K562 (cell line): ENCODE measurements around the gene FNDC11. TPM values are rescaled to one million over a fixed set of nuclear protein-coding genes. Genes with fewer than 3 reads are reported as not detected.

ENCODE experiments used
- ARHGAP35 ChIP-seq: fragments of 450-650 bp; IDR thresholded peaks from 2 replicates; pipeline ENCODE4 v1.6.1; 2018; ENCODE audit not compliant: partially characterized antibody
- BCOR ChIP-seq: fragments of 450-650 bp; IDR thresholded peaks from 2 replicates; pipeline ENCODE4 v1.6.1; 2016
- HEY1 ChIP-seq: fragments of 250-450 bp; sonication (Bioruptor Pico); IDR thresholded peaks from 2 replicates; pipeline ENCODE4 v1.5.0; 2020; ENCODE audit warnings: mild to moderate bottlenecking, moderate library complexity, borderline replicate concordance
- HNRNPK ChIP-seq: fragments of 200-400 bp; formaldehyde crosslinking; IDR thresholded peaks from one replicate; pipeline ENCODE4 v1.6.1; 2018; ENCODE audit warnings: mild to moderate bottlenecking, low read depth, low read length; ENCODE audit not compliant: poor library complexity, severe bottlenecking
- MCM7 ChIP-seq, 2 experiments: fragments of 450-650 bp; IDR thresholded peaks; 2 replicates each; pipeline ENCODE4 v1.6.1; 2016 to 2018
- NR3C1 ChIP-seq: sonication (generic); formaldehyde crosslinking; IDR thresholded peaks from 2 replicates; pipeline ENCODE4 v1.8.1; 2022; ENCODE audit warnings: missing genetic modification reagents
- TAL1 ChIP-seq: fragments of 450-650 bp; IDR thresholded peaks from 2 replicates; pipeline ENCODE4 v1.6.1; 2016; ENCODE audit warnings: mild to moderate bottlenecking
- TARDBP ChIP-seq: fragments of 450-650 bp; IDR thresholded peaks from 2 replicates; pipeline ENCODE4 v1.6.1; 2016
- ZNF212 ChIP-seq: fragments of 450-650 bp; formaldehyde crosslinking; IDR thresholded peaks from 2 replicates; pipeline ENCODE4 v1.4.0; 2020; ENCODE audit warnings: mild to moderate bottlenecking
- ZNF24 ChIP-seq: fragments of 450-650 bp; IDR thresholded peaks from 2 replicates; pipeline ENCODE4 v1.6.1; 2016
- polyA plus RNA-seq, 8 experiments: library from polyadenylated mRNA; depleted of rRNA in 4 of 8; stranded (reverse) in 5 of 8; unstranded in 3 of 8; fragments of >200 nt; fragmentation: Nextera tagmentation in 2 of 8; fragmentation: Illumina TruSeq in 1 of 8; extraction: Ambion mirVana in 2 of 8; extraction: Trizol in 1 of 8; gene quantifications; 2 replicates each; pipeline versions ENCODE4 v1.2.1 to v1.2.3, GENCODE V29; 2011 to 2014; ENCODE audit warnings: inconsistent platforms in 1 of 8, missing spikeins in 1 of 8
- total RNA-seq, 7 experiments: library from RNA; depleted of rRNA in 6 of 7; stranded (reverse); fragments of >200 nt in 6 of 7; fragmentation: Illumina TruSeq in 2 of 7; extraction: Trizol in 2 of 7; gene quantifications; 2 replicates each; pipeline versions ENCODE4 v1.2.1 to v1.2.3, GENCODE V29; 2011 to 2021; ENCODE audit warnings: low replicate concordance in 1 of 7
- TF ChIP-seq, protein P1 (sequence below): fragments of 200-600 bp; sonication (generic); IDR thresholded peaks from one replicate; pipeline ENCODE4 v1.6.1; 2012; ENCODE audit warnings: mild to moderate bottlenecking, low read depth, low read length, inconsistent platforms
- TF ChIP-seq, protein P2 (sequence below): fragments of 250-450 bp; sonication (Bioruptor Pico); IDR thresholded peaks from 2 replicates; pipeline ENCODE4 v1.8.0; 2022; ENCODE audit warnings: inconsistent platforms, mild to moderate bottlenecking, moderate library complexity, borderline replicate concordance
- TF ChIP-seq, protein P3 (sequence below): fragments of 450-650 bp; IDR thresholded peaks from 2 replicates; pipeline ENCODE4 v1.6.1; 2018; ENCODE audit not compliant: partially characterized antibody

FNDC11 gene
- total and polyA plus RNA-seq, 9 of the 15 experiments (the other 6 are each of a cell fraction or from before 2014, with no cell fraction given), result 0.08 to 2.3 (median 0.64) TPM; not detected in 2

DNA sequence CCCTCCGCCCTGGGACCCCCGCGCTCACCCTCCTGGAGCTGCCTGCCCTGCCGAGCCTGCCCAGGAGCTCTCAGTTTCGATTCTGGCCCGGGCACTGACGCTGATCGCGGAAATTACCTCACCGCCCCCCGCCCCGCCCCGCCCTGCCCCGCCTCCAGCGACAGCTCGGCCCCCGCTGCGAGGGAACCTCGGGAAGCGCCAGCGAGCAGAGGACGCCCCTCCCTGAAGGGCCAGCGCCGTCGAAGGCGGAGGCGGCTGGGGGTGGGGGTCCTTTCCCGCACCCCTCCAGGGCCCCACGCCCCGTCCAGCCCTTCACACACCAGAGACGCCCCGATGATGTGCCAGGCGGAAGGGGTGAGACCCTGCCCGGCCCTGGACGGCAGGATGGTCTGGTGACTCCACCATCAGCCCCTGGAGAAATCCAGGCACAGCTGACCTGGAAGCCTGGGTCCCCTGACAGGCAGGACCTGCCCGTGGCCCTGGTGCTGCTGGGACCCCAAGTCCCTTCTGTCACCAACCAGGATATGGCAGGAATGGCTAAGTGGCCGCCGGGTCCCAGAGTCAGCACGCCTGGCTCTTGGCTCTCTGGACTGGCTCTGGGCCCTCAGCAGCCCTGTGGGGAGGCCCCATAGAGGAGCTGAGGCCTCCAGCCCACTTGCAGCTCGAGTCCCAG is 20.3 kb downstream of the FNDC11 start, which contains the start of gene HELZ2 (continued):
- TF ChIP-seq, protein P1, sequence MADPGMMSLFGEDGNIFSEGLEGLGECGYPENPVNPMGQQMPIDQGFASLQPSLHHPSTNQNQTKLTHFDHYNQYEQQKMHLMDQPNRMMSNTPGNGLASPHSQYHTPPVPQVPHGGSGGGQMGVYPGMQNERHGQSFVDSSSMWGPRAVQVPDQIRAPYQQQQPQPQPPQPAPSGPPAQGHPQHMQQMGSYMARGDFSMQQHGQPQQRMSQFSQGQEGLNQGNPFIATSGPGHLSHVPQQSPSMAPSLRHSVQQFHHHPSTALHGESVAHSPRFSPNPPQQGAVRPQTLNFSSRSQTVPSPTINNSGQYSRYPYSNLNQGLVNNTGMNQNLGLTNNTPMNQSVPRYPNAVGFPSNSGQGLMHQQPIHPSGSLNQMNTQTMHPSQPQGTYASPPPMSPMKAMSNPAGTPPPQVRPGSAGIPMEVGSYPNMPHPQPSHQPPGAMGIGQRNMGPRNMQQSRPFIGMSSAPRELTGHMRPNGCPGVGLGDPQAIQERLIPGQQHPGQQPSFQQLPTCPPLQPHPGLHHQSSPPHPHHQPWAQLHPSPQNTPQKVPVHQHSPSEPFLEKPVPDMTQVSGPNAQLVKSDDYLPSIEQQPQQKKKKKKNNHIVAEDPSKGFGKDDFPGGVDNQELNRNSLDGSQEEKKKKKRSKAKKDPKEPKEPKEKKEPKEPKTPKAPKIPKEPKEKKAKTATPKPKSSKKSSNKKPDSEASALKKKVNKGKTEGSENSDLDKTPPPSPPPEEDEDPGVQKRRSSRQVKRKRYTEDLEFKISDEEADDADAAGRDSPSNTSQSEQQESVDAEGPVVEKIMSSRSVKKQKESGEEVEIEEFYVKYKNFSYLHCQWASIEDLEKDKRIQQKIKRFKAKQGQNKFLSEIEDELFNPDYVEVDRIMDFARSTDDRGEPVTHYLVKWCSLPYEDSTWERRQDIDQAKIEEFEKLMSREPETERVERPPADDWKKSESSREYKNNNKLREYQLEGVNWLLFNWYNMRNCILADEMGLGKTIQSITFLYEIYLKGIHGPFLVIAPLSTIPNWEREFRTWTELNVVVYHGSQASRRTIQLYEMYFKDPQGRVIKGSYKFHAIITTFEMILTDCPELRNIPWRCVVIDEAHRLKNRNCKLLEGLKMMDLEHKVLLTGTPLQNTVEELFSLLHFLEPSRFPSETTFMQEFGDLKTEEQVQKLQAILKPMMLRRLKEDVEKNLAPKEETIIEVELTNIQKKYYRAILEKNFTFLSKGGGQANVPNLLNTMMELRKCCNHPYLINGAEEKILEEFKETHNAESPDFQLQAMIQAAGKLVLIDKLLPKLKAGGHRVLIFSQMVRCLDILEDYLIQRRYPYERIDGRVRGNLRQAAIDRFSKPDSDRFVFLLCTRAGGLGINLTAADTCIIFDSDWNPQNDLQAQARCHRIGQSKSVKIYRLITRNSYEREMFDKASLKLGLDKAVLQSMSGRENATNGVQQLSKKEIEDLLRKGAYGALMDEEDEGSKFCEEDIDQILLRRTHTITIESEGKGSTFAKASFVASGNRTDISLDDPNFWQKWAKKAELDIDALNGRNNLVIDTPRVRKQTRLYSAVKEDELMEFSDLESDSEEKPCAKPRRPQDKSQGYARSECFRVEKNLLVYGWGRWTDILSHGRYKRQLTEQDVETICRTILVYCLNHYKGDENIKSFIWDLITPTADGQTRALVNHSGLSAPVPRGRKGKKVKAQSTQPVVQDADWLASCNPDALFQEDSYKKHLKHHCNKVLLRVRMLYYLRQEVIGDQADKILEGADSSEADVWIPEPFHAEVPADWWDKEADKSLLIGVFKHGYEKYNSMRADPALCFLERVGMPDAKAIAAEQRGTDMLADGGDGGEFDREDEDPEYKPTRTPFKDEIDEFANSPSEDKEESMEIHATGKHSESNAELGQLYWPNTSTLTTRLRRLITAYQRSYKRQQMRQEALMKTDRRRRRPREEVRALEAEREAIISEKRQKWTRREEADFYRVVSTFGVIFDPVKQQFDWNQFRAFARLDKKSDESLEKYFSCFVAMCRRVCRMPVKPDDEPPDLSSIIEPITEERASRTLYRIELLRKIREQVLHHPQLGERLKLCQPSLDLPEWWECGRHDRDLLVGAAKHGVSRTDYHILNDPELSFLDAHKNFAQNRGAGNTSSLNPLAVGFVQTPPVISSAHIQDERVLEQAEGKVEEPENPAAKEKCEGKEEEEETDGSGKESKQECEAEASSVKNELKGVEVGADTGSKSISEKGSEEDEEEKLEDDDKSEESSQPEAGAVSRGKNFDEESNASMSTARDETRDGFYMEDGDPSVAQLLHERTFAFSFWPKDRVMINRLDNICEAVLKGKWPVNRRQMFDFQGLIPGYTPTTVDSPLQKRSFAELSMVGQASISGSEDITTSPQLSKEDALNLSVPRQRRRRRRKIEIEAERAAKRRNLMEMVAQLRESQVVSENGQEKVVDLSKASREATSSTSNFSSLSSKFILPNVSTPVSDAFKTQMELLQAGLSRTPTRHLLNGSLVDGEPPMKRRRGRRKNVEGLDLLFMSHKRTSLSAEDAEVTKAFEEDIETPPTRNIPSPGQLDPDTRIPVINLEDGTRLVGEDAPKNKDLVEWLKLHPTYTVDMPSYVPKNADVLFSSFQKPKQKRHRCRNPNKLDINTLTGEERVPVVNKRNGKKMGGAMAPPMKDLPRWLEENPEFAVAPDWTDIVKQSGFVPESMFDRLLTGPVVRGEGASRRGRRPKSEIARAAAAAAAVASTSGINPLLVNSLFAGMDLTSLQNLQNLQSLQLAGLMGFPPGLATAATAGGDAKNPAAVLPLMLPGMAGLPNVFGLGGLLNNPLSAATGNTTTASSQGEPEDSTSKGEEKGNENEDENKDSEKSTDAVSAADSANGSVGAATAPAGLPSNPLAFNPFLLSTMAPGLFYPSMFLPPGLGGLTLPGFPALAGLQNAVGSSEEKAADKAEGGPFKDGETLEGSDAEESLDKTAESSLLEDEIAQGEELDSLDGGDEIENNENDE, result no peak
- no peak for TF ChIP-seq HNRNPK
- TF ChIP-seq MCM7 (IDR thresholded peaks at IDR 0.05), result no peak
- TF ChIP-seq, protein P2, sequence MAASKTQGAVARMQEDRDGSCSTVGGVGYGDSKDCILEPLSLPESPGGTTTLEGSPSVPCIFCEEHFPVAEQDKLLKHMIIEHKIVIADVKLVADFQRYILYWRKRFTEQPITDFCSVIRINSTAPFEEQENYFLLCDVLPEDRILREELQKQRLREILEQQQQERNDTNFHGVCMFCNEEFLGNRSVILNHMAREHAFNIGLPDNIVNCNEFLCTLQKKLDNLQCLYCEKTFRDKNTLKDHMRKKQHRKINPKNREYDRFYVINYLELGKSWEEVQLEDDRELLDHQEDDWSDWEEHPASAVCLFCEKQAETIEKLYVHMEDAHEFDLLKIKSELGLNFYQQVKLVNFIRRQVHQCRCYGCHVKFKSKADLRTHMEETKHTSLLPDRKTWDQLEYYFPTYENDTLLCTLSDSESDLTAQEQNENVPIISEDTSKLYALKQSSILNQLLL, result no peak
- TF ChIP-seq TARDBP, result no peak
- TF ChIP-seq ARHGAP35, result no peak
- no peak for TF ChIP-seq NR3C1
- no peak for TF ChIP-seq HEY1 (CRISPR knock-in tag)
- TF ChIP-seq ZNF212 (CRISPR knock-in tag), result no peak
- TF ChIP-seq BCOR, result no peak
- TF ChIP-seq TAL1, result no peak
- TF ChIP-seq, protein P3, sequence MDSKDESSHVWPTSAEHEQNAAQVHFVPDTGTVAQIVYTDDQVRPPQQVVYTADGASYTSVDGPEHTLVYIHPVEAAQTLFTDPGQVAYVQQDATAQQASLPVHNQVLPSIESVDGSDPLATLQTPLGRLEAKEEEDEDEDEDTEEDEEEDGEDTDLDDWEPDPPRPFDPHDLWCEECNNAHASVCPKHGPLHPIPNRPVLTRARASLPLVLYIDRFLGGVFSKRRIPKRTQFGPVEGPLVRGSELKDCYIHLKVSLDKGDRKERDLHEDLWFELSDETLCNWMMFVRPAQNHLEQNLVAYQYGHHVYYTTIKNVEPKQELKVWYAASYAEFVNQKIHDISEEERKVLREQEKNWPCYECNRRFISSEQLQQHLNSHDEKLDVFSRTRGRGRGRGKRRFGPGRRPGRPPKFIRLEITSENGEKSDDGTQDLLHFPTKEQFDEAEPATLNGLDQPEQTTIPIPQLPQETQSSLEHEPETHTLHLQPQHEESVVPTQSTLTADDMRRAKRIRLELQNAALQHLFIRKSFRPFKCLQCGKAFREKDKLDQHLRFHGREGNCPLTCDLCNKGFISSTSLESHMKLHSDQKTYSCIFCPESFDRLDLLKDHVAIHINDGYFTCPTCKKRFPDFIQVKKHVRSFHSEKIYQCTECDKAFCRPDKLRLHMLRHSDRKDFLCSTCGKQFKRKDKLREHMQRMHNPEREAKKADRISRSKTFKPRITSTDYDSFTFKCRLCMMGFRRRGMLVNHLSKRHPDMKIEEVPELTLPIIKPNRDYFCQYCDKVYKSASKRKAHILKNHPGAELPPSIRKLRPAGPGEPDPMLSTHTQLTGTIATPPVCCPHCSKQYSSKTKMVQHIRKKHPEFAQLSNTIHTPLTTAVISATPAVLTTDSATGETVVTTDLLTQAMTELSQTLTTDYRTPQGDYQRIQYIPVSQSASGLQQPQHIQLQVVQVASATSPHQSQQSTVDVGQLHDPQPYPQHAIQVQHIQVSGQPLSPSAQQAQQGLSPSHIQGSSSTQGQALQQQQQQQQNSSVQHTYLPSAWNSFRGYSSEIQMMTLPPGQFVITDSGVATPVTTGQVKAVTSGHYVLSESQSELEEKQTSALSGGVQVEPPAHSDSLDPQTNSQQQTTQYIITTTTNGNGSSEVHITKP, result no peak
- TF ChIP-seq ZNF24, result no peak
